Measurements from ENCODE around the gene NHERF2.

DNA sequence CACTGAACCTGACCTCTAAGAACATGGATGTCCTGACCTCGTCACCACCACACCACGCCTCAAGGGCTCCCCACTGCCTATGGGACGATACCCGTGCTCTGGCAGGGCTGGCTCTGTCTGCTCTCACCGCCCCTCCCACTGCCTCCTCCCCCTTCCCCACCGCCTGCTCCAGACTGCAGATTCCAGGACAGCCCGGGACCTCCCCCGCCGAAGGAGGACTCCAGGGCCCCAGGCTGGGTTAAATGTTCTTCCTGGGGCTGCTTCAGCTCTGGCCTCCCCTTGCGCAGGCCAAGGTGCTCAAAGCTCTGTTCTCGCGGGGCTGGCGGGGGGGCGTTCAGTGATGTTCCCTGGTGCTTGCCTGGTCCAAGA is 4.0 kb upstream of the NHERF2 start:
- TF ChIP-seq, protein P1, sequence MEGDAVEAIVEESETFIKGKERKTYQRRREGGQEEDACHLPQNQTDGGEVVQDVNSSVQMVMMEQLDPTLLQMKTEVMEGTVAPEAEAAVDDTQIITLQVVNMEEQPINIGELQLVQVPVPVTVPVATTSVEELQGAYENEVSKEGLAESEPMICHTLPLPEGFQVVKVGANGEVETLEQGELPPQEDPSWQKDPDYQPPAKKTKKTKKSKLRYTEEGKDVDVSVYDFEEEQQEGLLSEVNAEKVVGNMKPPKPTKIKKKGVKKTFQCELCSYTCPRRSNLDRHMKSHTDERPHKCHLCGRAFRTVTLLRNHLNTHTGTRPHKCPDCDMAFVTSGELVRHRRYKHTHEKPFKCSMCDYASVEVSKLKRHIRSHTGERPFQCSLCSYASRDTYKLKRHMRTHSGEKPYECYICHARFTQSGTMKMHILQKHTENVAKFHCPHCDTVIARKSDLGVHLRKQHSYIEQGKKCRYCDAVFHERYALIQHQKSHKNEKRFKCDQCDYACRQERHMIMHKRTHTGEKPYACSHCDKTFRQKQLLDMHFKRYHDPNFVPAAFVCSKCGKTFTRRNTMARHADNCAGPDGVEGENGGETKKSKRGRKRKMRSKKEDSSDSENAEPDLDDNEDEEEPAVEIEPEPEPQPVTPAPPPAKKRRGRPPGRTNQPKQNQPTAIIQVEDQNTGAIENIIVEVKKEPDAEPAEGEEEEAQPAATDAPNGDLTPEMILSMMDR (IDR thresholded peaks at IDR 0.05), result no peak
- TF ChIP-seq POLR2A (IDR thresholded peaks at IDR 0.05), result no peak
